H9 (cell line): ENCODE results near the gene TNFRSF4. TPM values are rescaled to one million over a fixed set of nuclear protein-coding genes. Genes with fewer than 3 reads are reported as not detected.

Source experiments
- DNase-seq: peaks from one replicate; pipeline ENCODE4 v3.0.0-alpha.2; 2017
- H2AFZ ChIP-seq: one replicate; pipeline ENCODE4 v1.6.1; 2013; ENCODE audit warnings: mild to moderate bottlenecking, low read length, control low read depth, moderate library complexity
- H2AK5ac ChIP-seq: 2 replicates; pipeline ENCODE4 v1.6.1; 2013; ENCODE audit warnings: low read length, control low read depth, mixed read lengths; ENCODE audit not compliant: insufficient read length
- H2BK120ac ChIP-seq: one replicate; pipeline ENCODE4 v1.6.1; 2013; ENCODE audit warnings: low read depth, mild to moderate bottlenecking, low read length, control low read depth, inconsistent platforms; ENCODE audit not compliant: poor library complexity, severe bottlenecking
- H2BK12ac ChIP-seq: 2 replicates; pipeline ENCODE4 v1.6.1; 2013; ENCODE audit warnings: low read length, control low read depth, mixed read lengths, low read depth; ENCODE audit not compliant: insufficient read length
- H2BK15ac ChIP-seq: 2 replicates; pipeline ENCODE4 v1.6.1; 2013; ENCODE audit warnings: low read depth, low read length, control low read depth
- H2BK20ac ChIP-seq: one replicate; pipeline ENCODE4 v1.6.1; 2013; ENCODE audit warnings: low read depth, mild to moderate bottlenecking, low read length, control low read depth, inconsistent platforms; ENCODE audit not compliant: poor library complexity, severe bottlenecking
- H2BK5ac ChIP-seq: 2 replicates; pipeline ENCODE4 v1.6.1; 2013; ENCODE audit warnings: low read length, control low read depth, mixed read lengths; ENCODE audit not compliant: insufficient read length
- H3K14ac ChIP-seq: 2 replicates; pipeline ENCODE4 v1.6.1; 2013; ENCODE audit warnings: low read length, control low read depth; ENCODE audit not compliant: insufficient read depth
- H3K18ac ChIP-seq: 2 replicates; pipeline ENCODE4 v1.6.1; 2013; ENCODE audit warnings: low read depth, mild to moderate bottlenecking, mixed read lengths, low read length, control low read depth; ENCODE audit not compliant: insufficient read length
- H3K23ac ChIP-seq: 2 replicates; pipeline ENCODE4 v1.6.1; 2013; ENCODE audit warnings: low read length, control low read depth, mixed read lengths, low read depth; ENCODE audit not compliant: insufficient read length
- H3K23me2 ChIP-seq: 2 replicates; pipeline ENCODE4 v1.6.1; 2013; ENCODE audit warnings: low read depth, mild to moderate bottlenecking, mixed read lengths, low read length, control low read depth; ENCODE audit not compliant: insufficient read length, poor library complexity, severe bottlenecking
- H3K27ac ChIP-seq: 2 replicates; pipeline ENCODE4 v1.5.1; 2013; ENCODE audit warnings: low read length, control low read depth, mixed read lengths, low read depth; ENCODE audit not compliant: insufficient read length
- H3K27me3 ChIP-seq: 2 replicates; pipeline ENCODE4 v1.6.1; 2013; ENCODE audit warnings: low read length, control low read depth, inconsistent platforms; ENCODE audit not compliant: insufficient read depth
- H3K4ac ChIP-seq: 2 replicates; pipeline ENCODE4 v1.6.1; 2013; ENCODE audit warnings: low read depth, mild to moderate bottlenecking, control low read depth, inconsistent platforms, low read length, moderate library complexity
- H3K4me1 ChIP-seq: 2 replicates; pipeline ENCODE4 v1.6.1; 2013; ENCODE audit warnings: low read length, control low read depth, inconsistent platforms; ENCODE audit not compliant: insufficient read depth
- H3K4me2 ChIP-seq: 2 replicates; pipeline ENCODE4 v1.6.1; 2013; ENCODE audit warnings: low read length, control low read depth, mixed read lengths; ENCODE audit not compliant: insufficient read length, insufficient read depth
- H3K56ac ChIP-seq: 2 replicates; pipeline ENCODE4 v1.6.1; 2013; ENCODE audit warnings: low read depth, mild to moderate bottlenecking, mixed read lengths, low read length, control low read depth; ENCODE audit not compliant: insufficient read length
- H3K79me1 ChIP-seq: 2 replicates; pipeline ENCODE4 v1.6.1; 2013; ENCODE audit warnings: low read depth, mild to moderate bottlenecking, moderate library complexity, low read length, control low read depth, inconsistent platforms; ENCODE audit not compliant: insufficient read depth, poor library complexity, severe bottlenecking
- H3K79me2 ChIP-seq: 2 replicates; pipeline ENCODE4 v1.6.1; 2013; ENCODE audit warnings: low read length, control low read depth, inconsistent platforms; ENCODE audit not compliant: insufficient read depth
- H3K9ac ChIP-seq: 2 replicates; pipeline ENCODE4 v1.6.1; 2013; ENCODE audit warnings: low read length, control low read depth, mixed read lengths; ENCODE audit not compliant: insufficient read length; ENCODE audit errors: extremely low read depth
- H3K9me3 ChIP-seq: one replicate; pipeline ENCODE4 v1.6.1; 2013; ENCODE audit warnings: low read depth, low read length, inconsistent platforms; ENCODE audit not compliant: control insufficient read depth
- H3T11ph ChIP-seq: one replicate; pipeline ENCODE4 v1.6.1; 2013; ENCODE audit warnings: mild to moderate bottlenecking, low read length, control low read depth, inconsistent platforms
- H4K20me1 ChIP-seq: one replicate; pipeline ENCODE4 v1.6.1; 2013; ENCODE audit not compliant: control insufficient read depth, insufficient read length, insufficient read depth
- H4K5ac ChIP-seq: 2 replicates; pipeline ENCODE4 v1.6.1; 2013; ENCODE audit warnings: low read depth, mild to moderate bottlenecking, mixed read lengths, low read length, control low read depth; ENCODE audit not compliant: insufficient read length
- H4K8ac ChIP-seq: replicated peaks from 2 replicates; pipeline ENCODE4 v1.6.1; 2013; ENCODE audit warnings: low read length, control low read depth, mixed read lengths, low read depth; ENCODE audit not compliant: insufficient read length
- H4K91ac ChIP-seq: 2 replicates; pipeline ENCODE4 v1.6.1; 2013; ENCODE audit warnings: low read depth, mild to moderate bottlenecking, moderate library complexity, mixed read lengths, low read length, control low read depth; ENCODE audit not compliant: insufficient read length
- H3K27ac Mint-ChIP-seq, 3 experiments: 2 replicates in 2 of 3; 3 replicates in 1 of 3; pipeline ENCODE4 v1.8.0; 2020 to 2021; ENCODE audit warnings: mixed read lengths in 3 of 3, mild to moderate bottlenecking in 1 of 3, moderate library complexity in 1 of 3
- H3K27me3 Mint-ChIP-seq: 2 replicates; pipeline ENCODE4 v1.8.0; 2021; ENCODE audit warnings: low read depth, mild to moderate bottlenecking, moderate library complexity, mixed read lengths
- H3K36me3 Mint-ChIP-seq, 3 experiments: 2 replicates in 2 of 3; 3 replicates in 1 of 3; pipeline ENCODE4 v1.8.0; 2020 to 2021; ENCODE audit warnings: low read depth in 3 of 3, mixed read lengths in 3 of 3; ENCODE audit not compliant: insufficient read depth in 1 of 3
- H3K4me1 Mint-ChIP-seq, 2 experiments: 2 replicates each; pipeline ENCODE4 v1.8.0; 2020; ENCODE audit warnings: mixed read lengths in 2 of 2
- H3K4me3 Mint-ChIP-seq, 2 experiments: 2 replicates in 1 of 2; 3 replicates in 1 of 2; pipeline ENCODE4 v1.8.0; 2020 to 2021; ENCODE audit warnings: mild to moderate bottlenecking in 2 of 2, mixed read lengths in 2 of 2, moderate library complexity in 1 of 2
- H3K9me3 Mint-ChIP-seq, 2 experiments: 2 replicates in 1 of 2; 3 replicates in 1 of 2; pipeline ENCODE4 v1.8.0; 2020; ENCODE audit warnings: mild to moderate bottlenecking in 2 of 2, mixed read lengths in 2 of 2, moderate library complexity in 1 of 2
- CTCF ChIP-seq: fragments of 200-600 bp; sonication (generic); conservative IDR thresholded peaks from 3 replicates; pipeline ENCODE4 v1.8.0; 2021; ENCODE audit warnings: antibody characterized with exemption, mild to moderate bottlenecking
- WGBS: extraction: QIAGEN DNeasy Blood & Tissue Kit; methylation state at CpG from one replicate; pipeline ENCODE4 v1.1.7; 2013; ENCODE audit warnings: missing lambda C conversion rate, low lambda C conversion rate, mixed read lengths; ENCODE audit not compliant: insufficient read length; ENCODE audit errors: extremely low coverage; 5-methylcytosine and 5-hydroxymethylcytosine counted together
- total RNA-seq: library from RNA; stranded (reverse); gene quantifications from 2 replicates; pipeline ENCODE4 v1.2.1, GENCODE V29; 2021

The TNFRSF4 gene
- total RNA-seq, 1 experiment from 2014 or later, result 0.24 TPM

- Histone ChIP-seq H2AK5ac (no peak overlapping the region), H2AFZ (no peak overlapping the region), H3K56ac (no peak overlapping the region), H2BK15ac (no peak overlapping the region), H2BK5ac (no peak overlapping the region), H3K23ac (no peak overlapping the region), H3K4me2 (no peak overlapping the region), H3K4me1 (no peaks in the 10 kb centered on the region), H3K9me3 (no peaks in the 10 kb centered on the region), H3K14ac (no peak overlapping the region), H3K23me2 (no peaks in the 10 kb centered on the region), H3K18ac (no peak overlapping the region), H3K79me2 (no peaks in the 10 kb centered on the region), H3K27me3 (no peaks in the 10 kb centered on the region), H3K79me1 (no peaks in the 10 kb centered on the region), H3T11ph (no peak overlapping the region), H2BK20ac (no peak overlapping the region), H3K9ac (no peak overlapping the region), H3K27ac (no peak overlapping the region), H2BK12ac (no peak overlapping the region), H2BK120ac (no peak overlapping the region), H4K5ac (no peak overlapping the region), H3K4ac (no peak overlapping the region), H4K91ac (no peak overlapping the region), H4K20me1 (no peaks in the 10 kb centered on the region), H4K8ac (no peak overlapping the region)
- no peak for TF ChIP-seq CTCF
- Mint-ChIP-seq H3K27me3 (peaks cover 1% of the 10 kb centered on the region; the same call in 1 of the 2 replicates), H3K4me3 (no peak overlapping the region), H3K27ac (no peak overlapping the region; a peak in 1 of 7 replicates), H3K4me1 (peaks cover 16 to 25% of the 10 kb centered on the region in 2 experiments), H3K9me3 (no peaks in the 10 kb centered on the region; a peak in 2 of 5 replicates), H3K36me3 (peaks cover 19 to 62% (median 51%) of the 10 kb centered on the region in 3 experiments; a peak in 6 of 7 replicates)
- no peak for DNase-seq
- no CpG with 5 or more reads among the region's 50 CpGs for WGBS
Observed at GRCh38 chr1:1253972-1254666, 40.2 kb upstream of the TNFRSF4 start.
